ENCODE data around the gene PRND. TPM values are rescaled to one million over a fixed set of nuclear protein-coding genes. Genes with fewer than 3 reads are reported as not detected.

PRND gene
- total and polyA plus RNA-seq, 2 of the 13 experiments (the other 11 are each of a cell fraction or from before 2014, with no cell fraction given): not detected

DNA sequence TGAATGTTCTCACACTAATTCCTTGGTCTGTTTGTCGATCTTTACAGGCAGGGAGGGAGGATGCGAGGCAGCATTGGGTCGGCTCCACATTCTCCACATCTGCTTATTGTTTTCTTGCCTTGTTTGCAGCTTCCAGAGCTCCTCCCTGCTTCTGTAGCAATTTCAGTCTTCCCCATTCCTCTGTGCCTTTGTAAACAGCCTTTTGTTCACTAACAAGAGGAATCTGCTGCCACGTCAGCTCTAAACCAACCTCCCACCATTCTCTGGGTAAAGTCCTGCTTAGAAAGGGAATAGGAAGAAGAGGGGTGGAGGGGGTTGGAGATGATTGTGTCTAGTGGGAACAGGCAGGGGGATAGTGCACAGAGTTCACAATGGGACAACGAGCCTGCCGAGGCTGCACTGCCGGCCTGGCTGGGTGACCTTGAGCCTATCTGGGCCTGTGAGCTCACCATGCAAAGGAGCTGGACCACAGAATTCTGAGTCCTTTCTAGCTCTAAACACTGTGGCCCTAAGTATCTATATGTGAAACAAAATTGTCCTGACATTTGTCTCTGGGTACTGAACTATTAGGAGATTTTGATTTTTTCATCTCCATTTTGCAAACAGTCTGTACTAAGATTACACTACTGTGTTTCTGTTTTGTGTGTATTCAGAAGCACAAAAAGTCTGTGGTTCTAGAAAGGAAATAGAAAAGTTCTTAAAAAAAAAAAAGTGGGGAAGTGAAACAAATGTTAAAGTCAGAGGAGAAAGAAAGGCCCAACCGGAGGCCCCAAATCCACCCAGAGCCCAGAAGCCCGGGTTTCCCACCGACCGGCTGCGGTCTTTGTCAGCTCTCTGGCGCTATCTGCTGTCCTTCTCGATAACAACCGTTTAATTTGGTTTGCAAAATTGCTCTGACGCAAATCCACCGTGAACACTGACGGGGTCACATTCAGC lies 1.4 kb upstream of the PRND start (continued):
- TF ChIP-seq, protein P1, sequence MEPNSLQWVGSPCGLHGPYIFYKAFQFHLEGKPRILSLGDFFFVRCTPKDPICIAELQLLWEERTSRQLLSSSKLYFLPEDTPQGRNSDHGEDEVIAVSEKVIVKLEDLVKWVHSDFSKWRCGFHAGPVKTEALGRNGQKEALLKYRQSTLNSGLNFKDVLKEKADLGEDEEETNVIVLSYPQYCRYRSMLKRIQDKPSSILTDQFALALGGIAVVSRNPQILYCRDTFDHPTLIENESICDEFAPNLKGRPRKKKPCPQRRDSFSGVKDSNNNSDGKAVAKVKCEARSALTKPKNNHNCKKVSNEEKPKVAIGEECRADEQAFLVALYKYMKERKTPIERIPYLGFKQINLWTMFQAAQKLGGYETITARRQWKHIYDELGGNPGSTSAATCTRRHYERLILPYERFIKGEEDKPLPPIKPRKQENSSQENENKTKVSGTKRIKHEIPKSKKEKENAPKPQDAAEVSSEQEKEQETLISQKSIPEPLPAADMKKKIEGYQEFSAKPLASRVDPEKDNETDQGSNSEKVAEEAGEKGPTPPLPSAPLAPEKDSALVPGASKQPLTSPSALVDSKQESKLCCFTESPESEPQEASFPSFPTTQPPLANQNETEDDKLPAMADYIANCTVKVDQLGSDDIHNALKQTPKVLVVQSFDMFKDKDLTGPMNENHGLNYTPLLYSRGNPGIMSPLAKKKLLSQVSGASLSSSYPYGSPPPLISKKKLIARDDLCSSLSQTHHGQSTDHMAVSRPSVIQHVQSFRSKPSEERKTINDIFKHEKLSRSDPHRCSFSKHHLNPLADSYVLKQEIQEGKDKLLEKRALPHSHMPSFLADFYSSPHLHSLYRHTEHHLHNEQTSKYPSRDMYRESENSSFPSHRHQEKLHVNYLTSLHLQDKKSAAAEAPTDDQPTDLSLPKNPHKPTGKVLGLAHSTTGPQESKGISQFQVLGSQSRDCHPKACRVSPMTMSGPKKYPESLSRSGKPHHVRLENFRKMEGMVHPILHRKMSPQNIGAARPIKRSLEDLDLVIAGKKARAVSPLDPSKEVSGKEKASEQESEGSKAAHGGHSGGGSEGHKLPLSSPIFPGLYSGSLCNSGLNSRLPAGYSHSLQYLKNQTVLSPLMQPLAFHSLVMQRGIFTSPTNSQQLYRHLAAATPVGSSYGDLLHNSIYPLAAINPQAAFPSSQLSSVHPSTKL (CRISPR knock-in tag; IDR thresholded peaks at IDR 0.05): peak; percentile 63; the same call in 1 of the 2 replicates
- TF ChIP-seq KAT8 (CRISPR knock-in tag; IDR thresholded peaks at IDR 0.05): no peak
- TF ChIP-seq ZFP90 (CRISPR knock-in tag; IDR thresholded peaks at IDR 0.05; ENCODE audit: borderline replicate concordance): no peak
- TF ChIP-seq ZNF891 (CRISPR knock-in tag; IDR thresholded peaks at IDR 0.05): no peak
- no peak for TF ChIP-seq REXO4 (CRISPR knock-in tag; IDR thresholded peaks at IDR 0.05; ENCODE audit: borderline replicate concordance)
- no peak for TF ChIP-seq RARG (CRISPR knock-in tag; IDR thresholded peaks at IDR 0.05; ENCODE audit: low read depth)
- TF ChIP-seq ARID2 (CRISPR knock-in tag; IDR thresholded peaks at IDR 0.05; ENCODE audit: borderline replicate concordance): no peak
- TF ChIP-seq ZNF569 (CRISPR knock-in tag; IDR thresholded peaks at IDR 0.05; ENCODE audit: borderline replicate concordance): no peak
- no peak for TF ChIP-seq YEATS2 (CRISPR knock-in tag; IDR thresholded peaks at IDR 0.05; ENCODE audit: borderline replicate concordance)
- no peak for TF ChIP-seq ZSCAN12 (CRISPR knock-in tag; IDR thresholded peaks at IDR 0.05)
- no peak; the same call in 1 of the 2 replicates for TF ChIP-seq ZNF280D (CRISPR knock-in tag; IDR thresholded peaks at IDR 0.05)
- TF ChIP-seq ARHGAP35 (CRISPR knock-in tag; IDR thresholded peaks at IDR 0.05; ENCODE audit: borderline replicate concordance): no peak
- no peak for TF ChIP-seq WIZ (CRISPR knock-in tag; IDR thresholded peaks at IDR 0.05)
- TF ChIP-seq, protein P2, sequence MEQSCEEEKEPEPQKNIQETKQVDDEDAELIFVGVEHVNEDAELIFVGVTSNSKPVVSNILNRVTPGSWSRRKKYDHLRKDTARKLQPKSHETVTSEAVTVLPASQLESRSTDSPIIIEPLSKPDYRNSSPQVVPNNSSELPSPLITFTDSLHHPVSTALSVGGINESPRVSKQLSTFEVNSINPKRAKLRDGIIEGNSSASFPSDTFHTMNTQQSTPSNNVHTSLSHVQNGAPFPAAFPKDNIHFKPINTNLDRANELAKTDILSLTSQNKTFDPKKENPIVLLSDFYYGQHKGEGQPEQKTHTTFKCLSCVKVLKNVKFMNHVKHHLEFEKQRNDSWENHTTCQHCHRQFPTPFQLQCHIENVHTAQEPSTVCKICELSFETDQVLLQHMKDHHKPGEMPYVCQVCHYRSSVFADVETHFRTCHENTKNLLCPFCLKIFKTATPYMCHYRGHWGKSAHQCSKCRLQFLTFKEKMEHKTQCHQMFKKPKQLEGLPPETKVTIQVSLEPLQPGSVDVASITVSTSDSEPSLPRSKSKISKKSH (CRISPR knock-in tag; IDR thresholded peaks at IDR 0.05; ENCODE audit: borderline replicate concordance): no peak
- TF ChIP-seq, protein P3, sequence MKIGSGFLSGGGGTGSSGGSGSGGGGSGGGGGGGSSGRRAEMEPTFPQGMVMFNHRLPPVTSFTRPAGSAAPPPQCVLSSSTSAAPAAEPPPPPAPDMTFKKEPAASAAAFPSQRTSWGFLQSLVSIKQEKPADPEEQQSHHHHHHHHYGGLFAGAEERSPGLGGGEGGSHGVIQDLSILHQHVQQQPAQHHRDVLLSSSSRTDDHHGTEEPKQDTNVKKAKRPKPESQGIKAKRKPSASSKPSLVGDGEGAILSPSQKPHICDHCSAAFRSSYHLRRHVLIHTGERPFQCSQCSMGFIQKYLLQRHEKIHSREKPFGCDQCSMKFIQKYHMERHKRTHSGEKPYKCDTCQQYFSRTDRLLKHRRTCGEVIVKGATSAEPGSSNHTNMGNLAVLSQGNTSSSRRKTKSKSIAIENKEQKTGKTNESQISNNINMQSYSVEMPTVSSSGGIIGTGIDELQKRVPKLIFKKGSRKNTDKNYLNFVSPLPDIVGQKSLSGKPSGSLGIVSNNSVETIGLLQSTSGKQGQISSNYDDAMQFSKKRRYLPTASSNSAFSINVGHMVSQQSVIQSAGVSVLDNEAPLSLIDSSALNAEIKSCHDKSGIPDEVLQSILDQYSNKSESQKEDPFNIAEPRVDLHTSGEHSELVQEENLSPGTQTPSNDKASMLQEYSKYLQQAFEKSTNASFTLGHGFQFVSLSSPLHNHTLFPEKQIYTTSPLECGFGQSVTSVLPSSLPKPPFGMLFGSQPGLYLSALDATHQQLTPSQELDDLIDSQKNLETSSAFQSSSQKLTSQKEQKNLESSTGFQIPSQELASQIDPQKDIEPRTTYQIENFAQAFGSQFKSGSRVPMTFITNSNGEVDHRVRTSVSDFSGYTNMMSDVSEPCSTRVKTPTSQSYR (CRISPR knock-in tag; IDR thresholded peaks at IDR 0.05; ENCODE audit: borderline replicate concordance): peak; percentile 20; the same call in 1 of the 2 replicates
- no peak for TF ChIP-seq ADNP (CRISPR knock-in tag; IDR thresholded peaks at IDR 0.05)

All from HepG2 (cell line).